PC-3 (cell line): ENCODE results near the gene SREK1. TPM values are rescaled to one million over a fixed set of nuclear protein-coding genes. Genes with fewer than 3 reads are reported as not detected.

ENCODE experiments used
- ATAC-seq: fragments of 200-7000 bp; cut with Tn5 transposase; 2 replicates; pipeline ENCODE4 v1.9.1; 2020; ENCODE audit warnings: mild to moderate bottlenecking, moderate library complexity
- BruUV-seq: library from RNA; stranded (reverse); fragments of 400-500 nt; replicated peaks from 2 replicates; lab custom pipeline; 2021; lab: Mats Ljungman, UMichigan
- CTCF ChIA-PET: fragments of 300-600 bp; sonication (Branson Sonifier 250); formaldehyde crosslinking; loops from one replicate; lab custom pipeline; 2022; ENCODE audit warnings: antibody characterized with exemption; lab: Charles Lee
- POLR2A ChIA-PET: fragments of 300-600 bp; sonication (Branson Sonifier 250); formaldehyde crosslinking; loops from one replicate; lab custom pipeline; 2022; ENCODE audit warnings: antibody characterized with exemption; ENCODE audit not compliant: unreplicated experiment; lab: Charles Lee
- DNase-seq: peaks from one replicate; pipeline ENCODE4 v3.0.0-alpha.2; 2015
- H2AFZ ChIP-seq: fragments of 300-600 bp; sonication (generic); 2 replicates; pipeline ENCODE4 v1.6.0; 2016; ENCODE audit warnings: antibody characterized with exemption, low read length
- H3F3A ChIP-seq: fragments of 300-600 bp; sonication (generic); one replicate; pipeline ENCODE4 v1.6.0; 2017; ENCODE audit warnings: antibody characterized with exemption, low read length, control low read depth, mild to moderate bottlenecking; ENCODE audit not compliant: unreplicated experiment
- H3K27ac ChIP-seq: fragments of 300-600 bp; sonication (generic); 2 replicates; pipeline ENCODE4 v1.5.1; 2016; ENCODE audit warnings: mild to moderate bottlenecking, low read length
- H3K27me3 ChIP-seq: fragments of 300-600 bp; sonication (generic); 2 replicates; pipeline ENCODE4 v1.6.1; 2016; ENCODE audit warnings: low read length, mixed read lengths
- H3K36me3 ChIP-seq: fragments of 300-600 bp; sonication (generic); 2 replicates; pipeline ENCODE4 v1.6.1; 2016; ENCODE audit warnings: low read depth, mixed run types, low read length, mixed read lengths
- H3K4me1 ChIP-seq: fragments of 300-600 bp; sonication (generic); 2 replicates; pipeline ENCODE4 v1.5.1; 2016; ENCODE audit warnings: low read length; ENCODE audit not compliant: insufficient read depth
- H3K4me2 ChIP-seq: fragments of 300-600 bp; sonication (generic); 2 replicates; pipeline ENCODE4 v1.6.0; 2016; ENCODE audit warnings: low read length
- H3K4me3 ChIP-seq: fragments of 300-600 bp; sonication (generic); 2 replicates; pipeline ENCODE4 v1.5.1; 2016; ENCODE audit warnings: mild to moderate bottlenecking, low read length, mixed read lengths
- H3K79me2 ChIP-seq: fragments of 300-600 bp; sonication (generic); 2 replicates; pipeline ENCODE4 v1.6.1; 2017; ENCODE audit warnings: low read length, mixed read lengths
- H3K9ac ChIP-seq: fragments of 300-600 bp; sonication (generic); 2 replicates; pipeline ENCODE4 v1.6.0; 2016; ENCODE audit warnings: mild to moderate bottlenecking, low read length
- H3K9me2 ChIP-seq: fragments of 300-600 bp; sonication (generic); replicated peaks from 2 replicates; pipeline ENCODE4 v1.6.1; 2016; ENCODE audit warnings: mixed run types, low read length, mixed read lengths
- H3K9me3 ChIP-seq: fragments of 300-600 bp; sonication (generic); 2 replicates; pipeline ENCODE4 v1.6.1; 2016; ENCODE audit warnings: low read length, mixed read lengths
- H4K20me1 ChIP-seq: fragments of 300-600 bp; sonication (generic); 2 replicates; pipeline ENCODE4 v1.6.1; 2016; ENCODE audit warnings: low read length, mixed read lengths
- EZH2 ChIP-seq: fragments of 300-600 bp; sonication (generic); IDR thresholded peaks from one replicate; pipeline ENCODE4 v1.6.1; 2017; ENCODE audit warnings: antibody characterized with exemption, mild to moderate bottlenecking, low read length; ENCODE audit not compliant: unreplicated experiment
- EZH2phosphoT487 ChIP-seq: fragments of 300-600 bp; sonication (generic); IDR thresholded peaks from 2 replicates; pipeline ENCODE4 v1.6.1; 2018; ENCODE audit warnings: mild to moderate bottlenecking, antibody characterized with exemption, low read length, borderline replicate concordance
- intact Hi-C: fragments of 100-400 bp; cut with micrococcal nuclease; formaldehyde crosslinking; loops from 2 replicates; pipeline ENCODE4 v1.9.0; 2023
- total RNA-seq: library from RNA; depleted of rRNA; stranded (reverse); fragments of >200 nt; gene quantifications from 2 replicates; pipeline ENCODE4 v1.2.3, GENCODE V29; 2014
- TF ChIP-seq, protein P1 (sequence below): fragments of 300-600 bp; sonication (generic); conservative IDR thresholded peaks from 2 replicates; pipeline ENCODE4 v1.5.1; 2017; ENCODE audit warnings: antibody characterized with exemption, low read depth, mild to moderate bottlenecking, low read length

Gene SREK1
- total RNA-seq, 1 experiment from 2014 or later, result 43.1 TPM

DNA sequence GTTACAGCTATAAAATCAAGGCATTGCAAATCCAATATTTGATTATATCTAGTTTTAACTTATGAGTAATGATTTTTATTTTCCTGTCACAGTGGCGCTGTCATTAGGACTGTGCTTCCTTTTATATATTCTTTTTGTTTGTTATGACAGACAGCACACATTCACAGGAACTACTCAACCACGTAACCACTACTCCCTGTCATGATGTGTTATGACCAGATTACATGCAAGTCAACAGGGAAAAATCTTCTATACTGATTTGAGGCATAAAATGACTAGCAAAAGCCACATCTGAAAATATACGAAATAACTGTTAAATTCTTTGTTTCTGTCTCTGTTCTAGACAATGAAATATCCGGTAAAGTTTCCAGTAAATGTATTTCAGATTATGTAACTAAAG, 25.4 kb downstream of the SREK1 start:
- ChIA-PET POLR2A (interaction anchor here (0.6 kb wide), 2 partner anchors 26 to 442 kb away, joined by 3 to 5 read pairs; partner anchors contain the start of gene SREK1), CTCF (no interaction called here)
- no peak overlapping the region for H3K4me3 ChIP-seq
- H3K27me3 ChIP-seq, result no peaks in the 10 kb centered on the region
- no peaks in the 10 kb centered on the region for H3K9me3 ChIP-seq
- no peak overlapping the region for H3K9ac ChIP-seq
- H3K4me1 ChIP-seq, result peaks cover 4% of the 10 kb centered on the region; the same call in 1 of the 2 replicates
- H3K4me2 ChIP-seq, result no peak overlapping the region
- intact Hi-C loops, result loop anchor here (10.0 kb wide), 1 partner anchor 445 kb away; the partner anchor contains the start of genes NLN and SGTB
- no TSS peak for BruUV-seq
- H4K20me1 ChIP-seq, result no peaks in the 10 kb centered on the region
- H3F3A ChIP-seq, result no peaks in the 10 kb centered on the region
- peak; percentile 82 for ATAC-seq
- peak; percentile 22 for DNase-seq
- peaks cover 6% of the 10 kb centered on the region; the same call in 1 of the 2 replicates for H3K36me3 ChIP-seq
- no peaks in the 10 kb centered on the region for H3K9me2 ChIP-seq
- no peaks in the 10 kb centered on the region for H3K79me2 ChIP-seq
- H2AFZ ChIP-seq, result no peak overlapping the region
- no peak overlapping the region for H3K27ac ChIP-seq
- TF ChIP-seq, protein P1, sequence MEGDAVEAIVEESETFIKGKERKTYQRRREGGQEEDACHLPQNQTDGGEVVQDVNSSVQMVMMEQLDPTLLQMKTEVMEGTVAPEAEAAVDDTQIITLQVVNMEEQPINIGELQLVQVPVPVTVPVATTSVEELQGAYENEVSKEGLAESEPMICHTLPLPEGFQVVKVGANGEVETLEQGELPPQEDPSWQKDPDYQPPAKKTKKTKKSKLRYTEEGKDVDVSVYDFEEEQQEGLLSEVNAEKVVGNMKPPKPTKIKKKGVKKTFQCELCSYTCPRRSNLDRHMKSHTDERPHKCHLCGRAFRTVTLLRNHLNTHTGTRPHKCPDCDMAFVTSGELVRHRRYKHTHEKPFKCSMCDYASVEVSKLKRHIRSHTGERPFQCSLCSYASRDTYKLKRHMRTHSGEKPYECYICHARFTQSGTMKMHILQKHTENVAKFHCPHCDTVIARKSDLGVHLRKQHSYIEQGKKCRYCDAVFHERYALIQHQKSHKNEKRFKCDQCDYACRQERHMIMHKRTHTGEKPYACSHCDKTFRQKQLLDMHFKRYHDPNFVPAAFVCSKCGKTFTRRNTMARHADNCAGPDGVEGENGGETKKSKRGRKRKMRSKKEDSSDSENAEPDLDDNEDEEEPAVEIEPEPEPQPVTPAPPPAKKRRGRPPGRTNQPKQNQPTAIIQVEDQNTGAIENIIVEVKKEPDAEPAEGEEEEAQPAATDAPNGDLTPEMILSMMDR, result no peak

DNA sequence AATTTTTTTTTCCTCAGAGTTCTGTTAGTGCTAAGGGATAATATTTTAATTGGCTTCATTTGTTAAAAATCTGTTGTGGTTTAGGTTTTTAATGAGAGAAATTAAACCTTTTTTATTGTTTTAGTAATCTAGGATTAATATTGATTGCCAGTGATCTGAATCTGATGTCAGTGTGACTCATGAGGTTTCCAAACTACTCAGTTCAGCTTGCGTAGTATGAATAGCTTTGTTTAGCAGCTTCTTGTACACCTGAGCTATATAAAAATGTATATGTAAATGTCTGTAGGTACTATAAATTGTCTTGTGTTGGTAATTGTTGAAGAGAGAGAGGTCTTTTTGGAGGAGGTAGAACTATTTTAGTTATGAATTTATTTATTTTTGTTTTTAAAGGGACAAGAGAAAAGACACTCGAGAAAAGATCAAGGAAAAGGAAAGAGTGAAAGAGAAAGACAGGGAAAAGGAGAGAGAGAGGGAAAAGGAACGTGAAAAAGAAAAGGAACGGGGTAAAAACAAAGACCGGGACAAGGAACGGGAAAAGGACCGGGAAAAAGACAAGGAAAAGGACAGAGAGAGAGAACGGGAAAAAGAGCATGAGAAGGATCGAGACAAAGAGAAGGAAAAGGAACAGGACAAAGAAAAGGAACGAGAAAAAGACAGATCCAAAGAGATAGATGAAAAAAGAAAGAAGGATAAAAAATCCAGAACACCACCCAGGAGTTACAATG, 26.3 kb downstream of the SREK1 start:
- Histone ChIP-seq H3K9me2 (no peaks in the 10 kb centered on the region), H3F3A (no peaks in the 10 kb centered on the region), H2AFZ (no peak overlapping the region), H3K4me2 (no peak overlapping the region), H3K9ac (no peak overlapping the region), H3K36me3 (peaks cover 6% of the 10 kb centered on the region; the same call in 1 of the 2 replicates), H3K9me3 (no peaks in the 10 kb centered on the region), H3K4me1 (peaks cover 4% of the 10 kb centered on the region; the same call in 1 of the 2 replicates), H3K27ac (no peak overlapping the region), H3K4me3 (no peak overlapping the region), H4K20me1 (no peaks in the 10 kb centered on the region), H3K79me2 (no peaks in the 10 kb centered on the region), H3K27me3 (no peaks in the 10 kb centered on the region)
- TSS peak; percentile 43 for BruUV-seq
- DNase-seq, result no peak
- ChIA-PET CTCF (no interaction called here), POLR2A (no interaction called here)
- TF ChIP-seq EZH2phosphoT487 (no peak), EZH2 (no peak)
- TF ChIP-seq, protein P1, result no peak
- ATAC-seq, result no peak
- intact Hi-C loops, result no loop called here
